HG03378 (cell line): ENCODE results near the gene KRAS.
A peak's percentile ranks its signal among the peaks of the same experiment; 100 is the strongest.

Source experiments
- ATAC-seq: cut with Tn5 transposase; IDR thresholded peaks from one replicate; pipeline ENCODE4 v1.9.1; 2021; ENCODE audit warnings: mild to moderate bottlenecking, moderate library complexity; ENCODE audit not compliant: unreplicated experiment

KRAS gene

GRCh38 chr12:25256826-25257225 lies 6.1 kb upstream of the KRAS start:
- ATAC-seq: no peak

GRCh38 chr12:25256005-25256404 lies 5.3 kb upstream of the KRAS start:
- no peak for ATAC-seq

GRCh38 chr12:25254271-25254880 lies 3.6 kb upstream of the KRAS start:
- no peak for ATAC-seq

GRCh38 chr12:25253371-25254068 lies 2.8 kb upstream of the KRAS start:
- no peak for ATAC-seq

GRCh38 chr12:25252946-25253345 lies 2.2 kb upstream of the KRAS start:
- no peak for ATAC-seq

GRCh38 chr12:25251769-25252168 lies 1.0 kb upstream of the KRAS start:
- no peak for ATAC-seq

GRCh38 chr12:25249931-25250738 lies 594 bp downstream of the KRAS start:
- no peak for ATAC-seq

GRCh38 chr12:25248732-25249131 lies 2.0 kb downstream of the KRAS start:
- ATAC-seq: no peak

GRCh38 chr12:25248137-25248536 lies 2.6 kb downstream of the KRAS start:
- no peak for ATAC-seq

GRCh38 chr12:25245491-25245890 lies 5.2 kb downstream of the KRAS start:
- no peak for ATAC-seq

GRCh38 chr12:25243680-25243990 lies 7.1 kb downstream of the KRAS start:
- no peak for ATAC-seq

GRCh38 chr12:25242981-25243679 lies 7.6 kb downstream of the KRAS start:
- ATAC-seq: no peak

GRCh38 chr12:25241167-25242020 lies 9.3 kb downstream of the KRAS start:
- peak; percentile 64 for ATAC-seq

- ATAC-seq: no peak
Observed at GRCh38 chr12:25236626-25237025, 14.1 kb downstream of the KRAS start.

GRCh38 chr12:25236190-25236589 lies 14.5 kb downstream of the KRAS start:
- ATAC-seq: no peak

- no peak for ATAC-seq
Observed at GRCh38 chr12:25213338-25213737, 37.4 kb downstream of the KRAS start.

- no peak for ATAC-seq
Observed at GRCh38 chr12:25208554-25208953, 42.2 kb downstream of the KRAS start.

GRCh38 chr12:25207846-25208245 lies 42.9 kb downstream of the KRAS start:
- ATAC-seq: no peak

- no peak for ATAC-seq
Observed at GRCh38 chr12:25207411-25207810, 43.3 kb downstream of the KRAS start.

- ATAC-seq: no peak
Observed at GRCh38 chr12:25202137-25202536, 48.6 kb downstream of the KRAS start.

GRCh38 chr12:25200703-25201102 lies 50.0 kb downstream of the KRAS start:
- no peak for ATAC-seq
